Inferior parietal cortex (tissue), 1 donor: ENCODE measurements around the gene ITGB2.

ENCODE experiments used
- DNase-seq: peaks from one replicate; pipeline ENCODE4 v3.0.0-alpha.2; 2016; ENCODE audit errors: extremely low spot score

Gene ITGB2

GRCh38 chr21:44955141-44955797 is 34.6 kb upstream of the ITGB2 start:
- DNase-seq = no peak

GRCh38 chr21:44954281-44954771 is 33.6 kb upstream of the ITGB2 start:
- no peak for DNase-seq

DNA sequence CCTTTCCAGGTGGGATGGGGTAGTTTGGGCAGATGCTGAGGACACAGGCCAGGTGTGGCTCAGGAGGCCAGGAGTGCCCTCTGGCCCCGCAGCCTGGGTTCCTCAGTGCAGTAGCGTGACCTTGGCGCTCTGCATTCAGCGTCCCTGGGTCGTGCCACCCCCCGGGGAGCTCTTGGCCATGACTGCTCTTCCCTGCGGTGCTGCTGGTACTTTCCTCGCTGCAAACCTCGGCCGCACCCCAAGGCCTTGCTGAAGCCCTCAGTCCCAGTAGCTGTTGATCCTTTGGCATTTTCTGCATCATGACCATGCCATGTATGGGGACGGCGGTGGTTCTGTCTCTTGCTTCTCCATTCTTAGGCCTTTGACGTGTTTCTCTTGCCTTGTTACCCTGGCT is 32.9 kb upstream of the ITGB2 start:
- no peak for DNase-seq

GRCh38 chr21:44952929-44953627 is 32.4 kb upstream of the ITGB2 start:
- DNase-seq = no peak

DNA sequence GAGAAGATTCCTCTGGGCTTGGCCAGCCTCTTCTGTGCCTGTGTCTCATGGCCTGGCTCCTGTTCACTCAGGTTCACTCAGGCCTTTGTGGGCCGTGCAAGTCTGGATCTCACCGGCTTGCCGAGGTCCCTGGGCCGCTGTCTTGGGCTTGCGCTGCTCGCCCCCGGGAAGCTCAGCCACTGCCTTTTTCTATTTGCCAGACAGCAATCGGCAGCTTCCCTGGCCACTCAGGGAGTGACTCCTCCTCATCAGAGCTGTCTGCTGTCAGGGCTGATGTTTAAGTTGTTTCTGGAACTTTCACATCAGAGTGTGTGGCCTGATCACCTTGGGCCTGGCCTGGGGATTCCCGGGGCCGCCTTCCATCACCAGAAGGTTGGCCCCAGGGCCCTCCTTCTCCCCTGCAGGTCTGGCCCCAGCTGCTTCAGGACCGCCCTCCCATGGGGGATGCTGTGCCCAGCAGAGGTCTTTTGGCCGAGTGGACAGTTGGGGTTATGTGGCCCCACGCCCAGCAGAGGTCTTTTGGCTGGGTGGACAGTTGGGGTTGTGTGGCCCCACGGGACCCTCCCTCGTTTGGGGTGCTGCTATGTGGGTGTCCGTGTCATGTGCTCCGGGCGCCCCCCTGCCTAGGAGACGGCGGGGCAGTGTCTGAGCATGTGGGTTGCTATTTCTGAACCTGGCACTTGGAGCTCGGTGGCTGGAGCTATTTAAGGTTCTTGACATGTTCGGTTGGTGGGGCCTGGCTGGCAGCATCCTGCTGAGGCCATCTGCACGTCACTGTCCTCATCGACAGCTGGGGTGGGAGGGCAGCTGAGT is 31.6 kb upstream of the ITGB2 start:
- DNase-seq = no peak

DNA sequence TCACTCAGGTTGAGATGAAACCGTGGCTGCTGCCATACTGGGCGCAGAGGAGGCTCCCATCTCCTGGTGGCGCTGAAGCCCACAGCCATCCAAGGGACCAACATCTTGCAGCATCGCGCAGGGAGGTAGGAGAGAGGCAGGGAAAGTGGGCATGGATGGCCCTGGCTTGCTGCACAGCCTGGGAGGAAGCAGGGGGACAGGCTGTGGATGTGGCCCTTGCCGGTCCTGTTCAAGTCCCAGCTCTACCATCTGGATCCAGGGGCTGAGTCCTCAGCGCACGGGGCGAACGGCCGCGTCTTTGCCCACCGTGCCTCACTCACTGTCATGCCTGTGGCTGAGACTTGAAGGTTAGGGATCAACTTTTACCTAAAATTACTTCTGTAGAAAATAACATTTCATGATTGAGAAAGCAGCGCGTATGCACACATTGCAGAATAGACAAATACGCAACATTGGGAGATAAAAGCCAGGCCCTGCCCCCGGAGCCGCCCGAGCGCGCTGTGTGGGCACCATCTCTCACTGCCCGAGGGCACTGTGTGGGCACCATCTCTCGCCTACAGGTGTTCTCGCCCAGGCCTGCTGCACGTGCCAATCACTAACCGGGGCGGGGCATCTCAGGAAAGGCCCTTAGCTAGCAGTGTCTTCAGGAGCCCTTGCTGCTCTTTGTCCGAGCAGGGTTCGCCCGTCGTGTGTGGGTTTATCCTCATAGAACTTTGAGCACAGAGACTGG is 30.7 kb upstream of the ITGB2 start:
- no peak for DNase-seq

DNA sequence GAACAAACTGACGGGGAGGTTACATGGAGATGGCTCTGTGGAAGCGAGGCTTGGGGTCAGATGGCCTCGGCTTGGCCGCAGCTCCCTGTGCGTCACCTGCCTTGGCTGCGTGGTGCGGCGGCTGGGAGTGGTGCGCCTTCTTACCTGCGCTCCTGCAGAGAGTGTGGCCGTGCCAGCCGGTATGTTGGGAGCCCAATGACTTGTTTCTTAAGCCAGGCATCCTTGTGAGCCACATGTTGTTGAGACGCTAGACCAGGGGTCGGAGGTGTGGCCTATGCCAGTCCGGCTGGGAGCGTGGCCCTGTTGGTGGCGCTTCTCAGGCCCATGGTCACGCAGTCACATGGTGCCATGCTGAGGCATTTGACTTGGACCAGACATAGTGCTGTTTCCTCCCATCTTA is 29.7 kb upstream of the ITGB2 start:
- DNase-seq = no peak

DNA sequence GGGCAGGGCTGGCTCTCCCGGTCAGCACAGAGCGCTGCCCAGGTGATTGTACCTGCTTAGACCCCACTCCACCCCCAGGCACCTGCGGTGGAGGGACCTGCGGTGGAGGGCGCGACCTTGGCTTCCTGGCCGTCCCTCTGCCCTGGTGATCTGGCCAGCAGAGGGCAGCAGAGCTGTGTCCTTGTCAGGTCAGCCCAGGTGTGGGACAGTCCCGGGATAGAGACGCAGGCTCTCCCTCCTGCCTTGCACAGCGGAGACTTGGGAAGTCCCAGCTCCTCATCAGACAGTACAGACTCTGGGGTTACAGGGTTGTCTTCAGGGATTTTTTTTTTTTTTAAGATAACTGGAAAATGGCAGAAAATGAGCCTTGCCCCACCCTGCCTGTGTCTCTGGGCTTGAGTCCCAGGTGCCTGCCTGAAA is 29.1 kb upstream of the ITGB2 start:
- DNase-seq = peak; percentile 59

DNA sequence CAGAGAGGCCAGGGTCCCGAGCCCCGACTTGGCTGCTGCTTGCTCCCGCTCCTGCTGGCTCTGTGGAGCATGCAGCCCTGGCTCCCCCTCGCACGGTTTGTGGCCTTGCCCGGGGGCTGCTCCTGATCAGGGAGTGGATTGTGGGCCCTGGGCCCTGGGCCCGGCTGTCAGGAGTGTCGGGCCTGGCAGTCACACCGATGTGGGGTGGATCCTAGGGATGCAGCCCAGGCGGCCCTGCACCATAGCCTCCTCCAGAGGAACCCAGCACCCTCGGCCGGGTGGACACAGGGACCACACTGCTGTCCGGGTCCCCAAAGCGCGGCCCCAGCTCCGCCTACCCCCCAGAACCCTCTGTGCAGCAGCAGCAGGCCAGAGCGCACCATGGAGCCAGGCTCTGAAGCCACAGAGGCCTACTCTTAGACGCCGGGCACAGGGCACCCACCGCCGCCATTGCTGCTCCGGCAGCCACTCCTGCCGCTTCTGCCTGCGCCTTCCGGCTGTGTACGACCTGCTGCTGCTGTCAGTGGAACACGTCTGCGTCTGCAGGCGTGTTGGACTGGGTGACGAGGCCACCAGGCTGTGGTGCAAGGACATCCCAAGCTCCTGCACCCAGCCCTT is 28.6 kb upstream of the ITGB2 start:
- no peak for DNase-seq

DNA sequence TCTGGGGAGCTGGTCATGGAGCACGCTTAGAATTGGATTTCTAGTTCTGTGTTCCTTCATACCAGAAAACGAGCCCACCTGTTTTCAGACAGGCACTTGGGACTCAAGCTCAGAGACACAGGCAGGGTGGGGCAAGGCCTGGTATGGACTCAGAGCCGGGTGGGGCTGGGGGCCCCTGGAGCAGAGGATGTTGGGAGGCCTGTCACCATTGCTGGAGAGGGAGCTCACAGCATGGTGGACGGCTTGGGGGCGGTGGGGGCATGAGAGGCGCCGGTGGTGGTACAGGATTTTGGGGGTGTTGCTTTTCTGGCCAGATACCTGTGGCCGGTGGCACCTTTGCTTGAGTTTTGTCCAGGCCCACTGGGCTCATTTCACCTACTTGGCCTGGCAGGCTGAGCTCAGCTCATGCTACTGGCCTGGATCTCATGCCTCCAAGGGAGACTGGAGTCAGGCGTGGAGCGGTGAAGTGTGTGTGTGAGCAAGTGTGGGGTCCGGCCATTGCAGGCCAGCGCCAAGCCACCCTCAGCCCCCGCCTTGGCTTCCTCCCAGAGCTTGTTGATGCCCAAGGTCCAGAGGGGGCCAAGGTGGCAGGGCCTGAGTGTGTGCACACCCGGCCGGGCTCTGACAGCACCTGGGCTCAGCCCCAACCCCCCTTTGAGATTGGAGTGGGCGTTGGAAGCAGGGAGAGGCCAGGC is 27.9 kb upstream of the ITGB2 start:
- no peak for DNase-seq

GRCh38 chr21:44947930-44948331 is 27.2 kb upstream of the ITGB2 start:
- no peak for DNase-seq

DNA sequence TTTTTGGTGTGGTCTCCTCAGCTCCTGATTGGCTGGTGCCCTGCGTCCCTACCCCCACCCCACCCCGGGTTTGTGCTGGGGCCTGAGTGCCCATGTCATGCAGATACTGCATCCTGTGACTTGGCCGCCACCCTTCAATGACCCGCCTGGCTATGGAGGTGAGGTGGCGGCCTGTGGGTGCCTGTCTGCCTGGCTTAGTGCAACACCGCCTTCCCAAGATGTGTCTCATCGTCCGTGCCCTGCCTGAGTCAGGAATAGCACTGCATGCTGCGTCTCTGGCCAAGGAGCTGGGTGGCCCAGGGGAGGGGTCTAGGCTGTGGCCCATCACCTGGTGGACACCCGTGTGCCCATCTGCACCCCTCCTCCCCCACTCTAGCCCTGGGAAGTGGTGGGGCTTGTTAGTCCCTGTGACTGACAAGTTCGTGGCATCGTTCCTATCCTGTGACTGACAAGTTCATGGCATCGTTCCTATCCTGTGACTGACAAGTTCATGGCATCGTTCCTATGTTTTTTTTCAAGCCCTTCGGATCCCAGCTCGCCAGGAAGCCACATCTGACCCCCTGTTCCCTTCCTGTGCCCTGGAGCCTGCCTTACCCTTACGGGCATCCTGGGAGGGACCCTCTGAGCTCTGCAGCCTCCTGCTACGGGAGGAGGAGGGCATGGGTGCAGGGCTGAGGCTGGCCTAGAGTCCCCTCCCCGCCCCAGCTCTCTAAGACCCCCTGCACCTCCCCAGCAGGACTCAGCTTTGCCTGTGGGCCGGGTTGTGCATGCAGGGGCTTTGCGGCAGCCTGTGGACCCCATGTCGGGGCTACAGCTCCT is 26.6 kb upstream of the ITGB2 start:
- no peak for DNase-seq

GRCh38 chr21:44946254-44947041 is 25.7 kb upstream of the ITGB2 start:
- no peak for DNase-seq

- no peak for DNase-seq
These were observed 23.9 kb upstream of the ITGB2 start for GRCh38 chr21:44944596-44944995.

DNA sequence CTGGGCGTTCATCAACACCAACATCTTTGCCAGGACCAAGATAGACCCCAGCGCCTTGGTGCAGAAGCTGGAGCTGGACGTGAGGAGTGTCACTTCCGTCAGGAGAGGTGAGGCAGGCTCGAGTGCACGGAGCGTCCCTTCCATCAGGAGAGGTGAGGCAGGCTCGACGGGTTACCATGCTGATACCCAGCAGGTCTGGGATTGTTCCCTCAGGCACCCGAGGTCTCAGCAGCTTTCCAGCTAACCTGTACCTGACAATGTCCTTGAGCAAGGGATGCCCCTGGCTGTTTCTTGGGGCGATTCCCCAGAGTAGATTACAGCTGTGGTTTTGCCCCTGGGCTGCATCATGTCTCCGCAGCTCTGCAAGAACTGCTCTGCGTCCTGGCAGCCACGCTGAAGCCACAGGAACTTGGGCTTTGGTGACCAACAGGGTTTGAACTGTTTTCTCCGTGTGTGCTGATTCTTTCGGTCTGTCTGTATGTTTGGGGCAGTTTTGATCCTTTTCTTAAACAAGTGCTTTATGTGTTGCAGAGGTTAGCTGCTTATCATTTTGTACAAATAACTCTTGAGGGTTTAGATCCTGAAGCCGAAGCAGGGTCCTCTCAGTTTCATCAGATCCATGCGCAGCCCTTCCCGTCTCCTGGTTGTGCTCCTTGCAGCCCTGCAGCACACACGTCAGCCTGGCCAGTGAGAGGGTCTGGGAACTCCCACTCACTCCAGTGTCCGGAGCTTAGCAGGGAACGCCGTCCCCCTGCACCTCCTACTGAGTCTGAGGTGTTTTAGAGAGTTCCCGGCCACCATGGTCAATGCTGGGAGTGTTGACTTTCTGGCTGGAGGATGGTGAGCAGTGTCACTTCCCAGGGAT is 23.2 kb upstream of the ITGB2 start:
- no peak for DNase-seq

GRCh38 chr21:44943005-44943685 is 22.4 kb upstream of the ITGB2 start:
- no peak for DNase-seq

GRCh38 chr21:44942566-44942965 is 21.9 kb upstream of the ITGB2 start:
- no peak for DNase-seq

- no peak for DNase-seq
These were observed 20.9 kb upstream of the ITGB2 start for GRCh38 chr21:44941567-44941966.
